Measurements from ENCODE around the gene EP400.
"Not testable (repeated sequence)": the region's sequence is repeated elsewhere in the genome, so short reads cannot be mapped to it uniquely, and the experiment has no call there.

Gene EP400

GRCh38 chr12:132089407-132089910 lies 139.7 kb downstream of the EP400 start:
- DNase-seq (ENCODE audit: low spot score), result no peak

DNA sequence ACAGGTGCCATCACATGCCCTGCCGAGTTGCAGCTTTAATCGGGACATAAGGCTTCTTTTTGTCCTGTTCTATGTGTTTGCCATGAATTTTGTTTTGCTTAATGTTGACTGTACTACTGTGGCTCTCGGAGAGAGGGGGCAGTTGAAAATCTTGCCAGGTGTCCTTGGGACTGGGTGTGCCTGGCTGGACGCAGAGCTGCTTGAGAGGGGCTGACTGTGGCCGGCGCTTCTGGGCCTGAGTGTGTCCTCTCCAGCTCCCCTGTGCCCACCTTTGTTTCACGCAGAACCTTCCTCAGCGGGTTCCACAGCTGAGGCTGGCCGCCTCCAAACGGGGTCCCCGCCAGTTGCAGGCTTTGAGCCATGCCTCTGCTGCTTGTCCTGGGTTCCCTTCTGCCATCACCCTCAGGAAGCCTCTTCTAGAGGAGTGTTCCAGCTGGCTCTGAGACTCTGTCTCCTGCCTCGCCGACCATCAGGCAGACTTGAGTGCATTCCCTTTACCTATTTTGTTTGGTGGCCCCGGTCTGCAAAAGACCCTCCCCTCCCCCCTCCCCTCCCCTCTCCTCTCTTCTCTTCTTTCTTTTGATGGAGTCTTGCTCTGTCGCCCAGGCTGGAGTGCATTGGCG lies 144.6 kb downstream of the EP400 start:
- no peak for DNase-seq (ENCODE audit: low spot score)

- DNase-seq (ENCODE audit: low spot score), result no peak
Measured at GRCh38 chr12:132095520-132096409, 146.0 kb downstream of the EP400 start.

- no peak for DNase-seq (ENCODE audit: low spot score)
Measured at GRCh38 chr12:132099739-132100138, 150.0 kb downstream of the EP400 start.

DNA sequence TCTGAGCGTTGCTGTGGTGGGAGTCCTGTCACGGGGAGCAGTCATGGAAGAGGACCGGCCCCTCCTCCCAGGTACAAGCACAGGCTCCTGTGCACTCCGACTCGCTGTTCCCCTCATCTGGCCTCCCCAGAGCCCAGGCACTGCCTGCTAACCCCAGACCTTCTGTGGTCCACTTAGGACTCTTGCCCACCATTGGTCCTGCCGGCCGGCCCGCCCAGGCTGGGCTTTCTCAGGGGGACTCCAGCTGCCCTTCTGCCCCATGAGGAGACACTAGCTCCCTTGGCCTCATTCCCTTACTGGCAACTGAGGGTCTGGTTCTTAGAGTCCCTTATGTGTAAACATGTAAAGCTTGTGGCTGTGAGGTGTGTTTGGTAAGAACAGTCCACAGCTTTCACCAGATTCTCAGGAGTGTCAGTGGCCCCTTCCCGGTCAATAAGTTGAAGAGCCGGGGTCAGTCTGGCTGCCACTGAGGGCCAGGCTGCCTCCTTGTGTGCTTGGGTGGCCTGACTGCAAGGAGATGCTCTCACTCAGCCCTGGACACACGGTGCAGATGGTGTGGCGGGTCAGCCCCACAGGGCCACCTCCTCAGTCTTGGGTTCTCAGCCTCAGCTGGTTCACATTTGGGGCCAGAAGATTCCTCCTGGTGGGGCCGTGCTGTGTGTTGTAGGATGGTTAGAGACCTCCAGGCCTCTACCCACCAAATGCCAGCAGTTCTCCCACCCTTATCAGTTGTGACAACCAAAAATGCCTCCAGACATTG lies 150.7 kb downstream of the EP400 start:
- DNase-seq (ENCODE audit: low spot score), result no peak

DNA sequence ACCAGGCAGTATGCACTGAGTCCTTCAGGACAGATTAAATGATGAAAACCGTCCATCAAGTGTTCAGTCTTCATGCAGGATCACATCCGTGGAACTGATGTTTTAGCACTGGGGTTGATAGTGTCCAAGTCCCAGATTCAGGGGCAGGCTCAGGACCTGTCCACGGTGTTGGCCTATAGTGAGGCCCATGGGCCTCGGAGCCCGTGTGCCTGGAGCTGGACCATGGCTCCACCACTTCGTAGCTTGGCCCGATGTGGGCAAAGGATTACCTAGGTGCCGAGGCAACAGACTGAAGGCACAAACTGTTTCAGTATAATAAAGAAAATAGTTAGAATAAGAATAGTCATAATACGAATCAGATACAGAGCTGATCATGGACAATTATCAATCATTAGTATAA lies 152.6 kb downstream of the EP400 start:
- no peak for DNase-seq (ENCODE audit: low spot score)

DNA sequence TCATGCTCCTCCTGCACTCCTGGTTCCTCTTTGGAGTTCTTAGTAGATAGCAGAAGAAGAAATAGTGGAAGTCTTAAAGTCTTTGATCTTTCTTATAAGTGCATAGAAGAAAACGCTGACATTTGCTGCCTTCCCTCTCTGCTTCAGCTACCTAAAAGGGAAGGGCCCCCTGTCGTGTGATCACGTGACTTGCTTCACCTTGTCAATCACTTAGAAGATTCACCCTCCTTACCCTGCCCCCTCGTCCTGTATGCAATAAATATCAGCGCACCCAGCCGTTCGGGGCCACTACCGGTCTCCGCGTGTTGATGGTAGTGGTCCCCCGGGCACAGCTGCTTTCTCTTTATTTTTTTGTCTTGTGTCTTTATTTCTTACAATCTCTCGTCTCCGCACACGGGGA lies 153.3 kb downstream of the EP400 start:
- not testable (repeated sequence) for DNase-seq (ENCODE audit: low spot score)

DNA sequence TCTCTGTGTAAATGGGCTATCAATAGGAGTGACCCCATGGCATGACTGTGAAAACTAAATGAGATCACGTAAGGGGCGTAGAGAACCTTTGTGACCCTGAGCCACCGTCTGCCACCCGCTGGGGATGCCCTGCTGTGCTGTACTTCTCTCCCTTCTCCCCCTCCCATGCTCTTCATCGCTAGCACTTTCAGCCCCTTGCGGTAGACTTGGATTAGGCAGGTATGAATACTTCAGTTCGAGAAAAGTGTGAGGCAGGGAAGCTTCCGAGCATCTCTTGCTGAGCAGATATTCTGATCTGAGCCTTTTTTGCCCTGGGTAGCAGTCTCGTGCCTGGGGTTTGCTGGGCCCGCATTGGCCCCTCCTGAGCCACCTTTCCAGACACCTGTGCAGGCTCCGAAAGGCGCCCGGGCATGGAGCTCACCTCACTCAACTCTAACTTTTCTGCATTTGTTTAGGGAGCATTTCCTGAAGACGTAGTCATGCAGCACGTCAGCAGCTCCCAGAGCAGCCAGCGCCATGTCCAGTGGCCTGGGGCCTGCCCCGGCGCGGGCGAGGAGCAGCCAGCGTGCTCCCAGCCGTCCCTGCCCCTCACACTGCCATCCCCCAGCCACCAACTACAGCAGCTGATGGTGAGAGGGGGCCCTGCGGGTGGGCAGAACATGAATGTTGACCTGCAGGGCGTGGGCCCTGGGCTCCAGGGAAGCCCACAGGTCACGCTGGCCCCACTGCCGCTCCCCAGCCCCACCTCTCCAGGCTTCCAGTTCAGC lies 154.0 kb downstream of the EP400 start:
- no peak for DNase-seq (ENCODE audit: low spot score)

- no peak for DNase-seq (ENCODE audit: low spot score)
Measured at GRCh38 chr12:132105467-132105866, 155.7 kb downstream of the EP400 start.

- DNase-seq (ENCODE audit: low spot score), result no peak
Measured at GRCh38 chr12:132106921-132107320, 157.2 kb downstream of the EP400 start.

DNA sequence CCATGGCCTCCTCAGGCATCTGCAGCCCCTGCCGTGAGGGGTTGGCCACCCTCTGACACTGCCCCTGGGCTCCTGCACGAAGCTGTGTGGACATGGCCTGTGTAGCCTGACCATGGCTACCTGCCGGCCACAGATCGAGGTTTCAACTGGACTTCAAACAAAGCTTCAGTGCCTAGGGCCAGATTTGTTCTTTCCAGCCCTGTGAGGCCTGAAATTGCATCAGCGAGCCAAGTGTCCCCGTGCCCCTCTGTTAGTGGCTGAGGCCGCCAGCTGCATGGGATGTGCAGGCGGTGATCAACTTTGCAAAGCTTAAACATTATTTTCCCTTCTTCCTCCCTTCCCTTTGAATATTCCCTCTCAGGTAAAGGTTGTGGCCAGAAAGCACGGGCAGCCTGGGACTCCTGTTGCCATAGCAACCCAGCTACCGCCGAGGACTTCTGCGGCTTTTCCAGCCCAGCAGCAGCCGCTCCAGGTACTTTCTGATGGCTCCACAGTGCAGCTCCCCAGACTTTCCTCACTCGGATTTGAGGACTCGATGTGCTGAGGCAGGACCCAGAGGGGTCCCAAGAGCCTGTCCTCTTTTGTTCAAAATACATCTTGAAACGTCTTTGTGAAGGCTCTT lies 158.6 kb downstream of the EP400 start:
- DNase-seq (ENCODE audit: low spot score), result no peak

- DNase-seq (ENCODE audit: low spot score), result no peak
Measured at GRCh38 chr12:132109741-132110140, 160.0 kb downstream of the EP400 start.

GRCh38 chr12:132110677-132111076 lies 160.9 kb downstream of the EP400 start:
- no peak for DNase-seq (ENCODE audit: low spot score)

DNA sequence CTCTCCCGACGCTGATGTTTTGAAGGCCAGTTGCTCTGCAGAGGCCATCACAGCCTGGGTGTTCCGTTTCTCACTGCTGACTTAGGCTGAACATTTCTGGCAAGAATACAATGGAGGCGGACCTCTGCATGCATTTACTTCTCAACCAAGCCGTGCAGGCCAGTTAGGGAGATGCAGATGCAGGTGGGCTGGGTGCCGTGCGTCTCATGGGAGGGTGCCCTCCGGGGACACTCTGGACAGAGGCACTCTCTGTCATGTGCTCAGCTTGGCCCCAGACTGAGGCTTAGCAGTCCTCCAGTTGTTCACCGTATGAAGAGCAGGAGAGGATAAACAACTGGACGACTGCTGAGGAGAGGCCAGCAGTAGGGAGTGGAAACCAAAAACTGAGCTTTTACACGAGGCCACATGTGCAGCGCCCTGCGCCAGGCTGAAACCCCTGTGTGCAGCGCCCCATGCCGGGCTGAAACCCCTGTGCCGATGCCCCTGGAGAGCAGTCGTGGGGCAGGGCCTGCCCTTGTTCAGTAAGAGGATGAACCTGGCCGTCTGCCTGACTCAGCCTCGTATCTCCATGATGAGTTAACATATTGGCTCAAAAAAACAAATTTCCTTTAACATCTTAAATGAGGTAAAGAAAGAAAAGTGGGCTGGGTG lies 162.0 kb downstream of the EP400 start:
- no peak for DNase-seq (ENCODE audit: low spot score)

GRCh38 chr12:132114667-132115066 lies 164.9 kb downstream of the EP400 start:
- DNase-seq (ENCODE audit: low spot score), result no peak

DNA sequence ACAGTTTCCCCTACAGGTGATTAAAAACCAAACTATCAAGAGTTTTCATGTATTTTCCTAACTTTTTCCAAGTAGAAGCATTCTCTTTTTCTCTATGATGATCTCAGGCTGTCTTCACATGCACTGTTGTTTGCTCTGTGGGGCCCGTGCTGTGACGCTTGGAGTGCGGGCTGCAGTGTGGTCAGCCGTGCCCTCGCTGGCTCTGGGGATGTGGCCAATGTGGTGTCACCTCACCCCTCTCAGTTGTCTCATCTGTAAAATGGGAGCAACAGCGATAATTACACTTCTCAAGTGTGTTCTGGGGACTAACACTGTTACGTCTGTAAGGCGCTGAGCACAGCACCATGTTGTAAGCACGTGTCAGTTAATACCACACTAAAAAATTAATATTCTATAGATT lies 165.8 kb downstream of the EP400 start:
- DNase-seq (ENCODE audit: low spot score), result no peak

GRCh38 chr12:132116709-132117557 lies 167.2 kb downstream of the EP400 start:
- no peak for DNase-seq (ENCODE audit: low spot score)

DNA sequence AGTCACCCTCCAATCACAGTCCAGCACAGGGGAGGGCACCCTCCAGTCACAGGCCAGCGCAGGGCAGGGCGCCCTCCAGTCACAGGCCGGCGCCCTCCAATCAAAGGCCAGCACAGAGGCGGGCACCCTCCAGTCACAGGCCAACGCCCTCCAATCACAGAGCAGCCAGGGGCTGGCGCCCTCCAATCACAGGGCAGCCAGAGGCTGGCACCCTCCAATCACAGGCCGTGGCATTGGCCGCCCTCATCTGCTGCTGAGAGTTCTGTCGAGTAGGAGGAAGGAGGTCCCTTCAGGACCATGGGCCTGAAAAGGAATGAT lies 167.8 kb downstream of the EP400 start:
- DNase-seq (ENCODE audit: low spot score), result no peak

DNA sequence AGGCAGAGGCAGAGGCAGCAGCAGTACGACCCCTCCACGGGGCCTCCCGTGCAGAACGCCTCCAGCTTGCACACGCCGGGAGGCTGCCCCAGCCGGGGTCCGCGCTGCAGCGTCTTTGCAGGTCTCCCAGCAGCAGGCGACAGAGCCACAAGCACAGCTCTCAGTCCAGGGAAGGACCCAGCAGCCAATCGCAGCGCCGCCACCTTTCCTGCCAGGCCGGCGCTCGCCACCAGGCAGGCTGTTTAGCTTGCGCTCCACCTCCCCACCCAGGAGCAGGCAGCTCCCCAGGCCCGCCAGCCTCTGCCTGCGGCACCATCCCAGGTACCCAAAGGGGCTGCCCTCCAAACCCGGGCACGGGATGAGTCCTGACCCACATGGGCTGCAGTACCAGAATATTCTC lies 169.1 kb downstream of the EP400 start:
- no peak for DNase-seq (ENCODE audit: low spot score)

DNA sequence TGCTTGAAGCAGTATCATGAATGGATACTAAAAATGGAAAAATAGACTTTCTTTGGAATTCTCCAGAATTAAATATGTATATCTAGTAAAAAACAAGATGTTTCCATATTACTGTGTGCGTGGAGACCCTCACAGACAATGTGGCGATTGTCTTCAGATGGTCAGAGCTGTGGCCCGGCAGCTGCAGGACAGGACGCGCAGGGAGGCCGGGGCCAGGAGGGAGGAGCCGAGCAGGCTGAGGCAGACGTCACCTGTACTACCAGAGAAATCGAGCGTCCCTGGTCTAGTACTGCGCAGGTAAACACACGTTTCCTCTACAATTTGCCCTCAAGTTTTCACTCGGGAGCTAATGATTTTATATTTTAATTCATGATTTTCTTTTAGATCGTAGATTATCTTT lies 171.5 kb downstream of the EP400 start:
- no peak for DNase-seq (ENCODE audit: low spot score)

All from HuH-7.5 (cell line).